Parathyroid adenoma (tissue), 2 donors: Measurements from ENCODE around the gene SLAMF6.
"Not testable (repeated sequence)": the region's sequence is repeated elsewhere in the genome, so short reads cannot be mapped to it uniquely, and the experiment has no call there.

ENCODE experiments used
- H2AFZ ChIP-seq: fragments of 300-600 bp; sonication (generic); one replicate; pipeline ENCODE4 v1.7.0; 2017; ENCODE audit warnings: antibody characterized with exemption, mild to moderate bottlenecking
- H3K27ac ChIP-seq: fragments of 300-600 bp; sonication (generic); one replicate; pipeline ENCODE4 v1.7.0; 2017
- H3K27me3 ChIP-seq: fragments of 300-600 bp; sonication (generic); one replicate; pipeline ENCODE4 v1.7.0; 2017; ENCODE audit warnings: low read length; ENCODE audit not compliant: control insufficient read depth, insufficient read depth
- H3K36me3 ChIP-seq: fragments of 300-600 bp; sonication (generic); one replicate; pipeline ENCODE4 v1.7.0; 2017; ENCODE audit warnings: low read length; ENCODE audit not compliant: control insufficient read depth, insufficient read depth
- H3K4me1 ChIP-seq: fragments of 300-600 bp; sonication (generic); one replicate; pipeline ENCODE4 v1.7.0; 2017; ENCODE audit warnings: control low read depth
- H3K4me2 ChIP-seq: fragments of 300-600 bp; sonication (generic); one replicate; pipeline ENCODE4 v1.7.0; 2017; ENCODE audit warnings: low read length
- H3K4me3 ChIP-seq: fragments of 300-600 bp; sonication (generic); one replicate; pipeline ENCODE4 v1.7.0; 2017; ENCODE audit warnings: low read depth, low read length
- H3K79me2 ChIP-seq: fragments of 300-600 bp; sonication (generic); one replicate; pipeline ENCODE4 v1.7.0; 2017; ENCODE audit warnings: control low read depth
- H3K9ac ChIP-seq: fragments of 300-600 bp; sonication (generic); one replicate; pipeline ENCODE4 v1.7.0; 2017; ENCODE audit warnings: mild to moderate bottlenecking
- H3K9me3 ChIP-seq: fragments of 300-600 bp; sonication (generic); one replicate; pipeline ENCODE4 v1.7.0; 2017; ENCODE audit warnings: low read length; ENCODE audit not compliant: control insufficient read depth
- TF ChIP-seq, protein P1 (sequence below): fragments of 300-600 bp; sonication (generic); IDR thresholded peaks from one replicate; pipeline ENCODE4 v1.7.0; 2017; ENCODE audit warnings: antibody characterized with exemption, mild to moderate bottlenecking
- donor health status: primary hyperparathyroidism.

SLAMF6 gene

DNA sequence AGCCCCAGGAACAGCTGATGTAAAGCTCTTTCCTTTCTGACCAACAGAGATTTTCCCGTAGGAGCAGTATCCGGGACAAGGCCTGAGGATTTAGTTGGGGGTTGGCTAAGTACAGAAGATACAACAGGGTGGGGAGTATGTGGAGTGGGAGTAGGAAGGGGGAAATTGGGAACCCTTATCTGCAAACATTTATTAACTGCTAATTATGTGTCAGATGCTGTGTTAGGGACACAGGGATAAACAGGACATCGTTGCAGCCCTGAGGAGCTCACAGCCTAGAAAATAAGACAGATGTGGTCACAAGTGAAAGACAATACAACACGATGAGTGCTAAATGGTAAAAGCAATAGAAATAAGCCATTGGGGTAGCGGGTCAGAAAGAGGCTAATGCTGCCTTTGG, 44.3 kb upstream of the SLAMF6 start:
- H3K4me1 ChIP-seq = no peaks in the 10 kb centered on the region

DNA sequence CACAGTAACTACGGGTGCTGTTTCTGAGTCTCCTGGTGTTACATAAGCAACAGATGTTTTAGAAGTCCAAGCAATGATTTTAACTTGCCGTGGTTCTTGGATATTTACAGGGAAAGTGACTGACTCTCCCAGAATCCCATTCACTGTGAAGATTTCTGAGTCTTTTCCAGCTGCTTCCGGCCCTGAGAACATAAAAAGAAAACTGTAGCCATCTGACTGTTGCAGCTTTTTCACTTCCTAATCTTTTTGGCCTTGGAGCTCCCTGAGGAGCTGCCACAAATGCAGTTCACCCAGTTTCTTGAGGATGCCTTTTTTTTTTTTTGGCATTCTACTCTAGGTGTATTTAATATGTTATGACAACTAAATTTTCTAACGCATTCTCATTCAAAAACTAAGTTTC, 42.5 kb upstream of the SLAMF6 start:
- no peak overlapping the region for H3K9ac ChIP-seq
- TF ChIP-seq, protein P1, sequence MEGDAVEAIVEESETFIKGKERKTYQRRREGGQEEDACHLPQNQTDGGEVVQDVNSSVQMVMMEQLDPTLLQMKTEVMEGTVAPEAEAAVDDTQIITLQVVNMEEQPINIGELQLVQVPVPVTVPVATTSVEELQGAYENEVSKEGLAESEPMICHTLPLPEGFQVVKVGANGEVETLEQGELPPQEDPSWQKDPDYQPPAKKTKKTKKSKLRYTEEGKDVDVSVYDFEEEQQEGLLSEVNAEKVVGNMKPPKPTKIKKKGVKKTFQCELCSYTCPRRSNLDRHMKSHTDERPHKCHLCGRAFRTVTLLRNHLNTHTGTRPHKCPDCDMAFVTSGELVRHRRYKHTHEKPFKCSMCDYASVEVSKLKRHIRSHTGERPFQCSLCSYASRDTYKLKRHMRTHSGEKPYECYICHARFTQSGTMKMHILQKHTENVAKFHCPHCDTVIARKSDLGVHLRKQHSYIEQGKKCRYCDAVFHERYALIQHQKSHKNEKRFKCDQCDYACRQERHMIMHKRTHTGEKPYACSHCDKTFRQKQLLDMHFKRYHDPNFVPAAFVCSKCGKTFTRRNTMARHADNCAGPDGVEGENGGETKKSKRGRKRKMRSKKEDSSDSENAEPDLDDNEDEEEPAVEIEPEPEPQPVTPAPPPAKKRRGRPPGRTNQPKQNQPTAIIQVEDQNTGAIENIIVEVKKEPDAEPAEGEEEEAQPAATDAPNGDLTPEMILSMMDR = no peak
- H3K27ac ChIP-seq = no peak overlapping the region
- no peak overlapping the region for H3K4me3 ChIP-seq
- no peaks in the 10 kb centered on the region for H3K9me3 ChIP-seq
- no peaks in the 10 kb centered on the region for H3K4me1 ChIP-seq
- H3K36me3 ChIP-seq = no peaks in the 10 kb centered on the region
- no peak overlapping the region for H3K4me2 ChIP-seq
- no peaks in the 10 kb centered on the region for H3K79me2 ChIP-seq
- H3K27me3 ChIP-seq = no peaks in the 10 kb centered on the region
- H2AFZ ChIP-seq = no peak overlapping the region

More for the DNA sequence above, 44.3 kb upstream of the SLAMF6 start:
- H3K79me2 ChIP-seq = no peaks in the 10 kb centered on the region
- TF ChIP-seq, protein P1 = no peak
- no peak overlapping the region for H3K4me3 ChIP-seq
- H3K9ac ChIP-seq = no peak overlapping the region
- H3K9me3 ChIP-seq = no peaks in the 10 kb centered on the region
- no peaks in the 10 kb centered on the region for H3K36me3 ChIP-seq
- no peaks in the 10 kb centered on the region for H3K27me3 ChIP-seq
- no peak overlapping the region for H3K4me2 ChIP-seq
- H2AFZ ChIP-seq = no peak overlapping the region
- H3K27ac ChIP-seq = no peak overlapping the region

DNA sequence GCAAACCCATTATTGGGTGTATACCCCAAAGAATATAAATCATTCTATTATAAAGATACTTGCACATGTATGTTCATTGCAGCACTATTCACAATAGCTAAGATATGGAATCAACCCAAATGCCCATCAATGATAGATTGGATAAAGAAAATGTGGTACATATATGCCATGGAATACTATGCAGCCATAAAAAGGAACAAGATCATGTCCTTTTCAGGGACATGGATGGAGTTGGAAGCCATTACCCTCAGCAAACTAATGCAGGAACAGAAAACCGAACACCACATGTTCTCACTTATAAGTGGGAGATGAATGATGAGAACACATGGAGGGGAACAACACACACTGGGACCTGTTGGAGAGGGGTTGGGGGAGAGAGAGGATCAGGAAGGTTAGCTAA, 40.2 kb upstream of the SLAMF6 start:
- not testable (repeated sequence) for H3K9me3 ChIP-seq, H3K79me2 ChIP-seq, H3K9ac ChIP-seq, H3K4me1 ChIP-seq, H3K27ac ChIP-seq, H3K4me2 ChIP-seq, H3K36me3 ChIP-seq, H3K27me3 ChIP-seq, H3K4me3 ChIP-seq, H2AFZ ChIP-seq

DNA sequence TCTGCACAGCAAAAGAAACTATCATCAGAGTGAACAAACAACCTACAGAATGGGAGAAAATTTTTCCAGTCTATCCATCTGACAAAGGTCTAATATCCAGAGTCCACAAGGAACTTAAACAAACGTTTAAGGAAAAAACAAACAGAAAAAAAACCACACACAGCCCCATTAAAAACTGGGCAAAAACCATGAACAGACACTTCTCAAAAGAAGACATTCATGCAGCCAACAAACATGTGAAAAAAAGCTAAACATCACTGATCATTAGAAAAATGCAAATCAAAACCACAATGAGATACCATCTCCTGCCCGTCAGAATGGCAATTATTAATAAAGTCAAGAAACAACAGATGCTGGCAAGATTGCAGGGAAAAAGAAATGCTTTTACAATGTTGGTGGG, 39.7 kb upstream of the SLAMF6 start:
- H2AFZ ChIP-seq, H3K4me3 ChIP-seq, H3K9me3 ChIP-seq, H3K27me3 ChIP-seq, H3K27ac ChIP-seq, H3K36me3 ChIP-seq, H3K79me2 ChIP-seq, H3K4me1 ChIP-seq, H3K9ac ChIP-seq, H3K4me2 ChIP-seq: not testable (repeated sequence)

DNA sequence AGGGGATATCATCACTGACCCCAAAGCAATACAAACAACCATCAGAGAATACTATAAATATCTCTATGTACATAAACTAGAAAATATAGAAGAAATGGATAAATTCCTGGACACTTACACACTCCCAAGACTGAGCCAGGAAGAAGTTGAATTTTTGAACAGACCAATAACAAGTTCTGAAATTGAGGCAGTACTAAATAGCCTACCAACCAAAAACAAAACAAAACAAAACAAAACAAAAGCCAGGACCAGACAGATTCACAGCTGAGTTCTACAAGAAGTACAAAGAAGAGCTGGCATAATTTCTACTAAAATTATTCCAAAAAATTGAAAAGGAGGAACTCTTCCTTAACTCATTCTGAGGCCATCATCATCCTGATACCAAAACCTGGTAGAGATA, 37.8 kb upstream of the SLAMF6 start:
- Histone ChIP-seq H3K27me3 (no peaks in the 10 kb centered on the region), H3K9ac (no peak overlapping the region), H3K9me3 (no peaks in the 10 kb centered on the region), H3K4me2 (no peak overlapping the region), H3K79me2 (no peaks in the 10 kb centered on the region), H3K4me1 (no peaks in the 10 kb centered on the region), H2AFZ (no peak overlapping the region), H3K4me3 (no peak overlapping the region), H3K36me3 (no peaks in the 10 kb centered on the region), H3K27ac (no peak overlapping the region)
- TF ChIP-seq, protein P1 = no peak

DNA sequence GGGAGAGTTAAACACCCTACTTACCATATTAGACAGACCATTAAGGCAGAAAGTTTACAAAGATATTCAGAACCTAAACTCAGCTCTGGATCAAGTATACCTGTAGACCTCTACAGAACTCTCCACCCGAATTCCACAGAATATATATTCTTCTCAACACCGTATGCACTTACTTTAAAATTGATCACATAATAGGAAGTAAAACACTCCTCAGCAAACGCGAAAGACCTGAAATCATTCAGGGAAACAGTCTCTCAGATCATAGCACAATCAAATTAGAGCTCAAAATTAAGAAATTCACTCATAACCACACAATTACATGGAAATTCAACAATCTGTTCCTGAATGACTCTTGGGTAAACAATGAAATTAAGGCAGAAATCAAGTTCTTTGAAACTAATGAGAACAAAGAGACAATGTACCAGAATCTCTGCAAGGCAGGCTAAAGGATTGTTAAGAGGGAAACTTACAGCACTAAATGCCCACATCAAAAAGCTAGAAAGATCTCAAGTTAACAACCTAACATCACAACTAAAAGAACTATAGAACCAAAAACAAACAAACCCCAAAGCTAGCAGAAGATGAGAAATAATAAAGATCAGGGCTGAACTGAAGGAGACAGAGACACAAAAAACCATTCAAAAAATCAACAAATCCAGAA, 37.1 kb upstream of the SLAMF6 start:
- no peaks in the 10 kb centered on the region for H3K4me1 ChIP-seq
- no peak overlapping the region for H3K4me3 ChIP-seq
- H2AFZ ChIP-seq = no peak overlapping the region
- TF ChIP-seq, protein P1 = no peak
- no peaks in the 10 kb centered on the region for H3K79me2 ChIP-seq
- H3K9ac ChIP-seq = no peak overlapping the region
- no peak overlapping the region for H3K4me2 ChIP-seq
- H3K27ac ChIP-seq = no peak overlapping the region
- H3K27me3 ChIP-seq = no peaks in the 10 kb centered on the region
- no peaks in the 10 kb centered on the region for H3K9me3 ChIP-seq
- no peaks in the 10 kb centered on the region for H3K36me3 ChIP-seq

DNA sequence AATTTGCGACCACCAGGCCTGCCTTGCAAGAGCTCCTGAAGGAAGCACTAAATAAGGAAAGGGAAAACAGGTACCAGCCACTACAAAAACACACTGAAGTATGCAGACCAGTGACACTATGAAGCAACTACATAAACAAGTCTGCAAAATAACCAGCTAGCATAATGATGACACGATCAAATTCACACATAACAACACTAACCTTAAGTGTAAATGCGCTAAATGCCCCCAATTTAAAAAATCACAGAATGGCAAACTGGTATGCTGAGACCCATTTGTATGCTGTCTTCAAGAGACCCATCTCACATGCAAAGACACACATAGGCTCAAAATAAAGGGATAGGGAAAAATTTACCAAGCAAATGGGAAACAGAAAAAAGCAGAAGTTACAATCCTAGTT, 36.4 kb upstream of the SLAMF6 start:
- H3K9ac ChIP-seq, H3K36me3 ChIP-seq, H3K9me3 ChIP-seq, H3K79me2 ChIP-seq, H3K4me2 ChIP-seq, H3K4me1 ChIP-seq, H2AFZ ChIP-seq, H3K27ac ChIP-seq, H3K27me3 ChIP-seq, H3K4me3 ChIP-seq: not testable (repeated sequence)
